Measurements from ENCODE around the gene NUBP1.
"Not testable (repeated sequence)": the region's sequence is repeated elsewhere in the genome, so short reads cannot be mapped to it uniquely, and the experiment has no call there.

The NUBP1 gene

GRCh38 chr16:10751291-10751697, 7.7 kb downstream of the NUBP1 start:
- DNase-seq (ENCODE audit: low read depth) = no peak

- no peak for DNase-seq (ENCODE audit: low read depth)
Observed at GRCh38 chr16:10752843-10753523, 9.3 kb downstream of the NUBP1 start.

DNA sequence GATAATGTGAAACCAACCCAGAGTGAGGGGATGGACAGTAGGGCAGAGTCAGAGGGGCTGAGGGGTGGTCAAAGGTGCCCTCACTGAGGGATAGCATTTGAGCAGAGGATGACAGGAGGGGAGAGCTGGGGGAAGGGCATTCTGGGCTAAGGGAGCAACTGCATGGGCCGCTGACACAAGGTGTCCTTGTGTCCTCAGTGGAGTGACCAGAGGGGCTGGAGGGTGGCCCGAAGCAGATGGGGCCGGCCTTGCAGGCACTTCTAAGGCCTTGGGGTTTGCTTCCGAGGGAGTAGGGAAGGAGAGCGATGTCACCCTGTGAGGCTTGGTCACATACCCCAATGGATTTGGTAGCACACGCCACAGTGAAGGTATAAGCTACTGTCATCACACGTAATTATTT, 10.0 kb downstream of the NUBP1 start:
- DNase-seq (ENCODE audit: low read depth) = no peak

- no peak for DNase-seq (ENCODE audit: low read depth)
Observed at GRCh38 chr16:10754941-10755340, 11.3 kb downstream of the NUBP1 start.

DNA sequence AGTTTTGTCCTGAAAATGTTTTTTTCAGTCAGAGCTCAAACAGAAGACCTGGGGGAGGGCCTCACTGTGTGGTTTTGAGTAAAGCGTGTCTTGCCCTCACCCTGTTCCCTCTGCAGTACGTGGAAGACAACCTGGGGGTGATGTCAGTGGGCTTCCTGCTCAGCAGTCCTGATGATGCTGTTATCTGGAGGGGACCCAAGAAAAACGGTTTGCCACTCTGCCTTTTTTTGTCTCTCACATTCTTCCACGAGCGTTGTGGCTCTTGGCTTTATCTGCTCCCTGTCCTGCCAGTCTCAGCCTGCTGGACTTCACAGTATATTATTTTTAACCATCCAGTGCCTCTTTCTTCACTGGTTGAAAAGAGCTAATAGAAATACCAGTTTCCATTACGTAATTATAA, 12.9 kb downstream of the NUBP1 start:
- DNase-seq (ENCODE audit: low read depth) = no peak

DNA sequence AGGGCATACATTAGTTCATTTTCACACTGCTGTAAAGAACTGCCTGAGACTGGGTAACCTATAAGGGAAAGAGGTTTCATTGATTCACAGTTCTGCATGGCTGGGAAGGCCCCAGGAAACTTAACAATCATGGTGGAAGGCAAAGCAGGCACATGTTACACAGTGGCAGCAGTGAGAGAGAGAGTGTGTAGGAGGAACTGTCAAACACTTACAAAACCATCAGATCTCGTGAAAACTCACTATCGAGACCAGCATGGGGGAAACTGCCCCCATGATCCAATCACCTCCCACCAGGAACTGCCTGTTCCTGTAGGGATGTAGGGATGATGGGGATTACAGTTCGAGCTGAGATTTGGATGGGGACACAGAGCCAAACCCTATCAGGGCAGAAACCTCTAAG, 17.2 kb downstream of the NUBP1 start:
- no peak for DNase-seq (ENCODE audit: low read depth)

- DNase-seq (ENCODE audit: low read depth) = no peak
Observed at GRCh38 chr16:10761373-10761772, 17.7 kb downstream of the NUBP1 start.

GRCh38 chr16:10762336-10763016, 18.8 kb downstream of the NUBP1 start:
- no peak for DNase-seq (ENCODE audit: low read depth)

DNA sequence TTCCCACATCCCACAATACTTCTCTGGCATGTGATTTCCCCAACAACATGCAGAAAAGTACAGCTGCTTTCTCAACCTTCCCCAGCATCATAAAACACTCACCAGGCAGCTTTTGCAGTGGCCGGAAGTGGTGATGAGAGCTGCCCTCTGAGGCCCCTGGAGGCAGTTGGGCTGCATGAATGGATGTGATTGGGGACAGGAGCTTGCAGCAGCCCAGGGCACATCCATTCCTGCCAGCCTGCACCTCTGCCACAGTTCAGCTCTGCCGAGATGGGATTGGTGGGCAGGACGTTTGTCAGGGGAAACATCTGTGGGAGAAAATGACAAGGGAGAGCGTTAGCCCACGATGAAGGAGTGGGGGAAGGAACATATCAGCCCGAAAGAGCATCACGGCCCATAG, 19.8 kb downstream of the NUBP1 start:
- DNase-seq (ENCODE audit: low read depth) = no peak

GRCh38 chr16:10765772-10766171, 22.1 kb downstream of the NUBP1 start:
- DNase-seq (ENCODE audit: low read depth) = no peak

DNA sequence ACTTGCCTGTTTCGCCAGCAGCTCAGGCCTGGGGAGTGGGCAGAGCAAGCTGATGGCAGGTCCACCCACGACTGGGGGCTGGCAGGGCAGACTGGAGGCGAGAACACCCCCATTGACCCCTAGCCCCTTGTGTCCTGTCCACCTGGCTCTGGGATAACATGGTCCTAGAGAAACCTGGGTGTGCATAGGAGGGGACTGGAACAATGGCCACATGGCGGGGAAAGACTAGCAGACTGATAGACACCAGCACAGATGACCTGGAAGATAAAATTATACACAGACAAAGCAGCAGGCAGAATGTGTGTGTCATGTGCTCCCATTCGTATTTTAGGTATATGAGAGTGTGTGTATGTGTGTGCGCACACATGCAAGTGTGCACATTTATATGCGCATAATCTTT, 23.5 kb downstream of the NUBP1 start:
- DNase-seq (ENCODE audit: low read depth) = no peak

DNA sequence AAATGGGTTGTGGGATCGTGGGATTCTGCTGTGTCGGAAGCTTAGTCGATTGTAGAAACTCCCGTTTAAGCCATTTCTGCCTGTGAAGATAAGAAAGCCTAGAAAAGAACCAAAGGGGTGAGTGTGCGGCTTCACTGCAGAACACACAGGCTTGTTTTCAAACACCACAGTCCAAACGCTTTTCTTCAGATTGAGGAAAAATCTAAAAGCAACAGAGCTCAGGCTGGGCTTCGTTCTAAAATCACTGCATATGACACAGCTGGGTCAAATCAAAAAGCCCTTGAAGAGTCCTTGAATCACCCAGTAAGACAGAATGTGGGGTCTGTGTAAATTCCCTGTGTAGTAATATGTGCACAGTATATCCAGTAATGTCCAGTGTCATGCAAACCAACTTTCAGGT, 25.7 kb downstream of the NUBP1 start:
- no peak for DNase-seq (ENCODE audit: low read depth)

DNA sequence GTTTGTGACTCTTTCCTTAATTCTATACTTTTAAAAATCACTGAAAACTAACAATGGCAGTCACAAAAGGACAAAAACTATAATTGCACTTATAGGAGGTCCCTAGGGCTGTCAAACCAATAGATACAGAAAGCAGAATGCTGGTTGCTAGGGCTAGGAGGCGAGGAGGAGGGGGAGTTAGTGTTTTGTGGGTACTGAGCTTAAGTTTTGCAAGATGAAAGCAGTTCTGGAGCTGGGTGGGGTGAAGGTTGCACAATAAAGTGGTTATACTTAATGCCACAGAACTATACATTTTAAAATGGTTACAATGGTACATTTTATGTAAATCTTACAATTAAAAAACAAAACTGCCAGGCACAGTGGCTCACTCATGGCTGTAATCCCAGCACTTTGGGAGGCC, 27.3 kb downstream of the NUBP1 start:
- DNase-seq (ENCODE audit: low read depth) = no peak

DNA sequence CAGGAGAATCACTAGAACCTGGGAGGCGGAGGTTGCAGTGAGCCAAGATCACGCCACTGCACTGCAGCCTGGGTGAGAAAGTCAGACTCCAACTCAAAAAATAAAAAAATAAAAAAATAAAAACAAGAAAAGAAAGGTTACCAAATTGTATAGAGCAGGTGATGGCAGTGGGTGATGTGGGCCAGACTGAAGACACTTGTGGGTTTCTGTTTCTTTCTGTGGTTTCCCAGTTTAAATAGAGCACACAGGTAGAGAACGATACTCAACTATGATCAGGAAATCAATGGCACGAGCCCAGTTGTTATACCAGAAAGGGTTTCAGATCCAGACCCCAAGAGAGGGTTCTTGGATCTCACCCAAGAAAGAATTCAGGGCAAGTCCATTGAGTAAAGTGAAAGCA, 32.6 kb downstream of the NUBP1 start:
- DNase-seq (ENCODE audit: low read depth) = no peak

GRCh38 chr16:10776923-10777322, 33.3 kb downstream of the NUBP1 start:
- DNase-seq (ENCODE audit: low read depth) = not testable (repeated sequence)

DNA sequence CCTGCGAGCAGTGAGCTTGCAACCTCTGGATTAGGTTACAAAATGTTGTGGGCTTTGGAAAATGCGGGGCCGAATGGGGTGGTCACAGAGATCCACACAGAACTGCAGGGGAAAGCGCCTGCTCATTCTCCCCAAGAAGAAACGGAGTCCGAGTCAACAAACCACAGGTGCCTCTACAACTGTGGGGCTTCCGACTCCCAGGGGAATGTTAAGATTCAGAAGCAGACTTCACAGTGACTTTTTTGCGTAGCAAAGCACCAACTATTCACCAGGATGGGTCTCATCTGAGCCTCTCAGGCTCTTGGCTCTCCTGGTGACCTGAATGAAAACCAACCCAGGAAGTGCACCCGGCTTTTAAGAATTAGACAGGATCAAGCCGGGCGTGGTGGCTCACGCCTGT, 33.7 kb downstream of the NUBP1 start:
- no peak for DNase-seq (ENCODE audit: low read depth)

DNA sequence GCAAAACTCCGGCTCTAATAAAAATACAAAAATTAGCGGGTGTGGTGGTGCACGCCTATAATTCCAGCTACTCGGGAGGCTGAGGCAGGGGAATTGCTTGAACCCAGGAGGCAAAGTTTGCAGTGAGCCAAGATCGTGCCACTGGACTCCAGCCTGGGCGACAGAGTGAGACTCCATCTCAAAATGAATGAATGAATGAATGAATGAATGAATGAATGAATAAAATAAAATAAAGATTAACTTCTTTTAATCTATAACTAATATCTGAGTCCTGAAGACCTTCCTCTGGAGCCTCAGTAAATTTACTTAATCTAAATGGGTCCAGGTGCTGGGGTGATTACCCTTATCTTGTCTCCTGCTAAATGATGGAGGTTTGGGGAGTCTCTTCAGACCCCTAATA, 36.3 kb downstream of the NUBP1 start:
- DNase-seq (ENCODE audit: low read depth) = not testable (repeated sequence)

- DNase-seq (ENCODE audit: low read depth) = no peak
Observed at GRCh38 chr16:10780628-10781027, 37.0 kb downstream of the NUBP1 start.

DNA sequence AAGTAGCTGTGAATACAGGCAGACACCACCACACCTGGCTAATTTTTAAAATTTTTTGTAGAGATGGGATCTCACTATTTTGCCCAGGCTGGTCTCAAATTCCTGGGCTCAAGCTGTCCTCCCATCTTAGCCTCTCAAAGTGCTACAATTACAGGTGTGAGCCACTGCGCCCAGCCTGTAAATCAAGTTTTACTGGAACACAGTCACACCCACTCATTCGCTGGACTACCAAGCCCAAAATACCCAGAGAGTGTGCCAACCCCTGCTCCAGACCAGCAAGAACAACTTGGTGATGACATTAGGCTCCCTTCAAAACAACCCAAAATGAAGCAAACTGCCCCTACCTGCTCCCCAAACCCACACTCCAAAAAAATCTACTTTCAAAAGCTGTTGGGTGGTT, 39.0 kb downstream of the NUBP1 start:
- DNase-seq (ENCODE audit: low read depth) = no peak

DNA sequence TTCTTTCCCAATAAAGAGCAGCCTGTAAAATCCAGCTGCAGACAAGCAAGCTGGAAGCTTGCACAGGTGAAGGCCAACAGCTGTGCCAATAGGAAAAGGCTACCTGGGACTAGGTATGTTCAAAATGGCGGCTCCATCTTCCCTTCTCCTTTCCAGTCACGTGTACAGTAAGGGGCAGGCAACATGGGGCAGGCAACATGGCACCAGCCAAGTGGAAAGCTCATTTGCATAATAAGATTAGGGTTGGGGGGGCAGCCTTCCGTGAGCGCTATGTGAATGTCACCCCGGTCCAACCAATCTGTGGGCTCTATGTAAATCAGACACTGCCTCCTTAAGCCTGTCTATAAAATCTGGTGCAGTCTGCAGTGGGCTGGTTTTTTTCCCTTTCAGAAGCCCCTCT, 43.7 kb downstream of the NUBP1 start:
- DNase-seq (ENCODE audit: low read depth) = no peak

DNA sequence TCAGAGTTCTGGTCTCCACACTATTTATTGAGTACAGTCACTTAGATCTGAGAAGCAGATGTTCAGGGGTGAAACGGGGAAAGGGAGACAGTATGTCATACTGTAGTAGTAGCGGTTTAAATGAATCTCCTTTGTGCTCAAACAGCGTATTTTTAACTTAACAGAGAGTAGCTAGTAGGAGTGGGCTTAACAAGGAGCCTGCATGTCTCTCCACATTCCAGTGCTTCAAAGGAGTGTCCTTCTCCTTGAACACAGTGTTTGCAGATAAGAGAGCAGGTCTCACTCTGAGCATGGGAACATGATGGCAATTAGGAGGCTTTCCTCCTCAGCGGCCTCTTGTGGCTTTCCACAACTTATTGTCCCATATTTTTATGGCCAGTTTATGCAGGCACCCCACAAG, 45.0 kb downstream of the NUBP1 start:
- DNase-seq (ENCODE audit: low read depth) = not testable (repeated sequence)

GRCh38 chr16:10791048-10791447, 47.4 kb downstream of the NUBP1 start:
- DNase-seq (ENCODE audit: low read depth) = no peak

GRCh38 chr16:10799736-10800135, 56.1 kb downstream of the NUBP1 start:
- DNase-seq (ENCODE audit: low read depth) = no peak

GRCh38 chr16:10805334-10805733, 61.7 kb downstream of the NUBP1 start:
- DNase-seq (ENCODE audit: low read depth) = no peak
